SU-DHL-6 (cell line): ENCODE results near the gene SHC2.

Experiments
- EZH2phosphoT487 ChIP-seq: fragments of 200-600 bp; sonication (generic), shearing (Covaris generic); conservative IDR thresholded peaks from 2 replicates; pipeline ENCODE4 v1.6.1; 2018; ENCODE audit warnings: mild to moderate bottlenecking, antibody characterized with exemption, low read length, moderate library complexity, mixed read lengths
- TF ChIP-seq, protein P1 (sequence below): fragments of 200-600 bp; sonication (generic); IDR thresholded peaks from one replicate; pipeline ENCODE4 v1.5.1; 2017; ENCODE audit warnings: antibody characterized with exemption, mild to moderate bottlenecking, low read length, moderate library complexity; ENCODE audit not compliant: insufficient read depth, poor library complexity, severe bottlenecking

GRCh38 chr19:406135-406781 is 54.6 kb downstream of the SHC2 start:
- no peak for TF ChIP-seq EZH2phosphoT487
- TF ChIP-seq, protein P1, sequence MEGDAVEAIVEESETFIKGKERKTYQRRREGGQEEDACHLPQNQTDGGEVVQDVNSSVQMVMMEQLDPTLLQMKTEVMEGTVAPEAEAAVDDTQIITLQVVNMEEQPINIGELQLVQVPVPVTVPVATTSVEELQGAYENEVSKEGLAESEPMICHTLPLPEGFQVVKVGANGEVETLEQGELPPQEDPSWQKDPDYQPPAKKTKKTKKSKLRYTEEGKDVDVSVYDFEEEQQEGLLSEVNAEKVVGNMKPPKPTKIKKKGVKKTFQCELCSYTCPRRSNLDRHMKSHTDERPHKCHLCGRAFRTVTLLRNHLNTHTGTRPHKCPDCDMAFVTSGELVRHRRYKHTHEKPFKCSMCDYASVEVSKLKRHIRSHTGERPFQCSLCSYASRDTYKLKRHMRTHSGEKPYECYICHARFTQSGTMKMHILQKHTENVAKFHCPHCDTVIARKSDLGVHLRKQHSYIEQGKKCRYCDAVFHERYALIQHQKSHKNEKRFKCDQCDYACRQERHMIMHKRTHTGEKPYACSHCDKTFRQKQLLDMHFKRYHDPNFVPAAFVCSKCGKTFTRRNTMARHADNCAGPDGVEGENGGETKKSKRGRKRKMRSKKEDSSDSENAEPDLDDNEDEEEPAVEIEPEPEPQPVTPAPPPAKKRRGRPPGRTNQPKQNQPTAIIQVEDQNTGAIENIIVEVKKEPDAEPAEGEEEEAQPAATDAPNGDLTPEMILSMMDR = no peak
